IMR-90 (cell line): ENCODE results near the gene DDC. TPM values are rescaled to one million over a fixed set of nuclear protein-coding genes. Genes with fewer than 3 reads are reported as not detected.

Experiments used
- ATAC-seq: fragments of 200-7000 bp; cut with Tn5 transposase; 2 replicates; pipeline ENCODE4 v1.9.1; 2020; ENCODE audit warnings: low read depth, mild to moderate bottlenecking, moderate library complexity
- BruUV-seq: library from RNA; stranded (reverse); fragments of 400-500 nt; replicated peaks from 2 replicates; lab custom pipeline; 2021; lab: Mats Ljungman, UMichigan
- CTCF ChIA-PET: fragments of 300-600 bp; formaldehyde crosslinking; extraction: SDS; loops from one replicate; lab custom pipeline; 2021; ENCODE audit warnings: antibody characterized with exemption; lab: Yijun Ruan, JAX
- POLR2A ChIA-PET: fragments of 300-600 bp; sonication (Branson Sonifier 250); formaldehyde crosslinking; loops from one replicate; lab custom pipeline; 2022; ENCODE audit warnings: antibody characterized with exemption; ENCODE audit not compliant: unreplicated experiment; lab: Charles Lee
- DNase-seq: peaks from one replicate; pipeline ENCODE4 v3.0.0; 2013
- H2AFZ ChIP-seq: replicated peaks from 2 replicates; pipeline ENCODE3; 2013; ENCODE audit warnings: low read length, mild to moderate bottlenecking; ENCODE audit not compliant: poor library complexity
- H2AK5ac ChIP-seq: 2 replicates; pipeline ENCODE4 v1.6.1; 2013; ENCODE audit warnings: low read depth, low read length, inconsistent platforms
- H2AK9ac ChIP-seq: replicated peaks from 2 replicates; pipeline ENCODE3; 2013; ENCODE audit warnings: mild to moderate bottlenecking, low read depth, low read length, moderate library complexity; ENCODE audit not compliant: poor library complexity
- H2BK120ac ChIP-seq: 2 replicates; pipeline ENCODE4 v1.6.1; 2013; ENCODE audit warnings: low read depth, low read length, inconsistent platforms
- H2BK15ac ChIP-seq: 3 replicates; pipeline ENCODE4 v1.6.1; 2013; ENCODE audit warnings: low read depth, low read length, inconsistent platforms
- H2BK20ac ChIP-seq: 2 replicates; pipeline ENCODE4 v1.6.1; 2013; ENCODE audit warnings: low read depth, mild to moderate bottlenecking, inconsistent platforms, low read length, moderate library complexity
- H2BK5ac ChIP-seq: 2 replicates; pipeline ENCODE4 v1.6.1; 2013; ENCODE audit warnings: mild to moderate bottlenecking, low read depth, low read length, inconsistent platforms; ENCODE audit not compliant: poor library complexity, severe bottlenecking
- H3K14ac ChIP-seq: replicated peaks from 2 replicates; pipeline ENCODE4 v1.6.1; 2013; ENCODE audit warnings: low read depth, low read length, inconsistent platforms
- H3K18ac ChIP-seq: 2 replicates; pipeline ENCODE4 v1.6.1; 2013; ENCODE audit warnings: low read depth, low read length, control low read depth
- H3K23ac ChIP-seq: 2 replicates; pipeline ENCODE4 v1.6.1; 2013; ENCODE audit warnings: low read depth, low read length, inconsistent platforms
- H3K27ac ChIP-seq: 2 replicates; pipeline ENCODE4 v1.5.1; 2013; ENCODE audit warnings: mild to moderate bottlenecking, control low read depth, low read length; ENCODE audit not compliant: insufficient read depth
- H3K27me3 ChIP-seq: 2 replicates; pipeline ENCODE4 v1.6.1; 2013; ENCODE audit warnings: low read length; ENCODE audit not compliant: control insufficient read depth, insufficient read depth
- H3K36me3 ChIP-seq: 2 replicates; pipeline ENCODE4 v1.6.1; 2013; ENCODE audit warnings: low read length, mixed read lengths; ENCODE audit not compliant: control insufficient read depth, insufficient read depth
- H3K4ac ChIP-seq: 2 replicates; pipeline ENCODE4 v1.6.1; 2013; ENCODE audit warnings: low read depth, low read length, inconsistent platforms
- H3K4me1 ChIP-seq: 2 replicates; pipeline ENCODE4 v1.6.1; 2013; ENCODE audit warnings: low read length, mixed read lengths; ENCODE audit not compliant: control insufficient read depth, insufficient read depth
- H3K4me2 ChIP-seq: 2 replicates; pipeline ENCODE4 v1.6.1; 2013; ENCODE audit warnings: low read depth, mild to moderate bottlenecking, control low read depth, low read length, moderate library complexity
- H3K4me3 ChIP-seq: 2 replicates; pipeline ENCODE4 v1.5.1; 2013; ENCODE audit warnings: low read depth, mild to moderate bottlenecking, control low read depth, low read length, moderate library complexity; ENCODE audit not compliant: insufficient read depth
- H3K56ac ChIP-seq: 2 replicates; pipeline ENCODE4 v1.6.1; 2013; ENCODE audit warnings: low read length, inconsistent platforms; ENCODE audit not compliant: insufficient read depth; ENCODE audit errors: extremely low read depth
- H3K79me1 ChIP-seq, 2 experiments: 2 replicates each; pipeline ENCODE4 v1.6.1; 2013; ENCODE audit warnings: low read length in 2 of 2, inconsistent platforms in 1 of 2, low read depth in 1 of 2
- H3K9ac ChIP-seq: 2 replicates; pipeline ENCODE4 v1.6.1; 2013; ENCODE audit warnings: low read depth, low read length, control low read depth
- H3K9me1 ChIP-seq: 2 replicates; pipeline ENCODE4 v1.6.1; 2013; ENCODE audit warnings: low read length, inconsistent platforms; ENCODE audit not compliant: insufficient read depth
- H3K9me3 ChIP-seq: 2 replicates; pipeline ENCODE4 v1.6.1; 2013; ENCODE audit warnings: low read length; ENCODE audit not compliant: control insufficient read depth, insufficient read depth
- H4K20me1 ChIP-seq: 2 replicates; pipeline ENCODE4 v1.6.1; 2013; ENCODE audit warnings: low read length, inconsistent platforms; ENCODE audit not compliant: insufficient read depth
- H4K5ac ChIP-seq: 2 replicates; pipeline ENCODE4 v1.6.1; 2013; ENCODE audit warnings: mild to moderate bottlenecking, low read depth, low read length, control low read depth
- H4K8ac ChIP-seq, 2 experiments: 2 replicates each; pipeline ENCODE4 v1.6.1; 2013; ENCODE audit warnings: low read depth in 2 of 2, low read length in 2 of 2, control low read depth in 1 of 2, inconsistent platforms in 1 of 2
- H4K91ac ChIP-seq: 2 replicates; pipeline ENCODE4 v1.6.1; 2013; ENCODE audit warnings: low read depth, low read length, inconsistent platforms; ENCODE audit not compliant: insufficient read depth
- BHLHE40 ChIP-seq: fragments of 150-350 bp; IDR thresholded peaks from 2 replicates; pipeline ENCODE4 v1.6.1; 2016; ENCODE audit warnings: mild to moderate bottlenecking, low read depth, low read length
- CEBPB ChIP-seq: IDR thresholded peaks from 2 replicates; pipeline ENCODE4 v1.6.1; 2012; ENCODE audit warnings: low read depth, low read length, improper control_type of control experiment
- CHD1 ChIP-seq: IDR thresholded peaks from 2 replicates; pipeline ENCODE4 v1.6.1; 2012; ENCODE audit warnings: low read depth, low read length, improper control_type of control experiment
- FOS ChIP-seq: fragments of 150-350 bp; IDR thresholded peaks from 2 replicates; pipeline ENCODE4 v1.6.1; 2016; ENCODE audit warnings: low read depth, low read length
- MAFK ChIP-seq: IDR thresholded peaks from 2 replicates; pipeline ENCODE4 v1.6.1; 2012; ENCODE audit warnings: low read depth, low read length, improper control_type of control experiment
- MXI1 ChIP-seq: IDR thresholded peaks from 2 replicates; pipeline ENCODE4 v1.6.1; 2012; ENCODE audit warnings: low read depth, mild to moderate bottlenecking, low read length, moderate library complexity, borderline replicate concordance
- NFE2L2 ChIP-seq: fragments of 150-350 bp; IDR thresholded peaks from 2 replicates; pipeline ENCODE4 v1.6.1; 2016; ENCODE audit warnings: low read depth, mild to moderate bottlenecking, low read length
- POLR2A ChIP-seq: IDR thresholded peaks from 2 replicates; pipeline ENCODE4 v1.6.1; 2012; ENCODE audit warnings: mild to moderate bottlenecking, low read depth, low read length
- RAD21 ChIP-seq: IDR thresholded peaks from 2 replicates; pipeline ENCODE4 v1.6.1; 2012; ENCODE audit warnings: low read length, improper control_type of control experiment
- RCOR1 ChIP-seq: IDR thresholded peaks from 2 replicates; pipeline ENCODE4 v1.6.1; 2012; ENCODE audit warnings: mild to moderate bottlenecking, low read length, improper control_type of control experiment; ENCODE audit not compliant: insufficient replicate concordance
- RFX5 ChIP-seq: IDR thresholded peaks from 2 replicates; pipeline ENCODE4 v1.8.0; 2012; ENCODE audit warnings: low read depth, mild to moderate bottlenecking, low read length, moderate library complexity
- SMC3 ChIP-seq: fragments of 150-350 bp; IDR thresholded peaks from 2 replicates; pipeline ENCODE4 v1.6.1; 2016; ENCODE audit warnings: low read depth, mild to moderate bottlenecking, antibody characterized with exemption, low read length, moderate library complexity
- WGBS, 2 experiments: methylation state at CpG; one replicate each; pipeline versions ENCODE4 v1.1.5 to v1.1.7; 2013; ENCODE audit warnings: missing lambda C conversion rate in 2 of 2; ENCODE audit not compliant: insufficient read length in 1 of 2; ENCODE audit errors: extremely low coverage in 2 of 2; 5-methylcytosine and 5-hydroxymethylcytosine counted together
- dilution Hi-C: fragments of 300-500 bp; cut with HindIII; formaldehyde crosslinking; loops from one replicate; pipeline ENCODE4 v1.14.3; 2018; ENCODE audit warnings: low sequenced_read_pairs; ENCODE audit not compliant: unreplicated experiment
- in situ Hi-C: fragments of 300-500 bp; cut with MboI; formaldehyde crosslinking; loops from 3 replicates; pipeline ENCODE4 v1.14.3; 2019; ENCODE audit warnings: low sequenced_read_pairs, inconsistent platforms, mixed read lengths
- intact Hi-C: fragments of 100-400 bp; cut with micrococcal nuclease; formaldehyde crosslinking; loops from 2 replicates; pipeline ENCODE4 v1.10.0; 2022
- polyA plus RNA-seq, 3 experiments: library from polyadenylated mRNA; depleted of rRNA; stranded (reverse); fragments of >200 nt; gene quantifications; 2 replicates each; pipeline ENCODE4 v1.2.3, GENCODE V29; 2012; ENCODE audit warnings: low replicate concordance in 1 of 3
- total RNA-seq: library from RNA; depleted of rRNA; stranded (reverse); fragments of >200 nt; gene quantifications from 2 replicates; pipeline ENCODE4 v1.2.3, GENCODE V29; 2012
- TF ChIP-seq, protein P1 (sequence below): conservative IDR thresholded peaks from 2 replicates; pipeline ENCODE4 v1.5.1; 2012; ENCODE audit warnings: mild to moderate bottlenecking, low read depth, low read length, improper control_type of control experiment
- TF ChIP-seq, protein P2 (sequence below): fragments of 150-350 bp; IDR thresholded peaks from 2 replicates; pipeline ENCODE4 v1.6.1; 2017; ENCODE audit warnings: mild to moderate bottlenecking, antibody characterized with exemption, low read length, low read depth

DDC gene
- total and polyA plus RNA-seq, 2 of the 4 experiments (the other 2 are of a cell fraction) = not detected

DNA sequence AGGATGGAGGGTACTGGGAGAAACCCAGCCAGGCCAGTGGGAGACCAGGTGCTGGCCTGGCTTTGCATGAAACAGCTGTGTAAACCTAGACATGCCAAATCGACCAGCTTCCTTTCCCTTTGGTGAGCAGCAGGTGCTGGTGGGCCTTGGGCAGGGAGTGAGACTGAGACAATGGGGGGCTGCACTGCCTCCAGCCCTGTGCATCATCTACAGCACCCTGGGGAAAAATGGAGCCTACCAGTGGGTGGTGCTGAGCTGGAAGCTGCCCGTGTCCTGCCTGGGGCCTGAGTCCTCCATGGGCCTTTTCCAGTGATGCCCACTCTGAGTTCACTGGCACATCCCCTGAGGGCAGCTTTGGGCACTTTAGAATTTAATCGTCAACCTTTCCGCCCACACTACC is 19.2 kb upstream of the DDC start:
- TF ChIP-seq NFE2L2 = no peak
- TF ChIP-seq, protein P1, sequence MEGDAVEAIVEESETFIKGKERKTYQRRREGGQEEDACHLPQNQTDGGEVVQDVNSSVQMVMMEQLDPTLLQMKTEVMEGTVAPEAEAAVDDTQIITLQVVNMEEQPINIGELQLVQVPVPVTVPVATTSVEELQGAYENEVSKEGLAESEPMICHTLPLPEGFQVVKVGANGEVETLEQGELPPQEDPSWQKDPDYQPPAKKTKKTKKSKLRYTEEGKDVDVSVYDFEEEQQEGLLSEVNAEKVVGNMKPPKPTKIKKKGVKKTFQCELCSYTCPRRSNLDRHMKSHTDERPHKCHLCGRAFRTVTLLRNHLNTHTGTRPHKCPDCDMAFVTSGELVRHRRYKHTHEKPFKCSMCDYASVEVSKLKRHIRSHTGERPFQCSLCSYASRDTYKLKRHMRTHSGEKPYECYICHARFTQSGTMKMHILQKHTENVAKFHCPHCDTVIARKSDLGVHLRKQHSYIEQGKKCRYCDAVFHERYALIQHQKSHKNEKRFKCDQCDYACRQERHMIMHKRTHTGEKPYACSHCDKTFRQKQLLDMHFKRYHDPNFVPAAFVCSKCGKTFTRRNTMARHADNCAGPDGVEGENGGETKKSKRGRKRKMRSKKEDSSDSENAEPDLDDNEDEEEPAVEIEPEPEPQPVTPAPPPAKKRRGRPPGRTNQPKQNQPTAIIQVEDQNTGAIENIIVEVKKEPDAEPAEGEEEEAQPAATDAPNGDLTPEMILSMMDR = no peak
- no peak for TF ChIP-seq MAFK
- no peak for TF ChIP-seq SMC3
- TF ChIP-seq POLR2A = no peak
- TF ChIP-seq CEBPB = no peak
- no peak for TF ChIP-seq RCOR1
- TF ChIP-seq CHD1 = no peak
- no peak for TF ChIP-seq RAD21
- TF ChIP-seq, protein P2, sequence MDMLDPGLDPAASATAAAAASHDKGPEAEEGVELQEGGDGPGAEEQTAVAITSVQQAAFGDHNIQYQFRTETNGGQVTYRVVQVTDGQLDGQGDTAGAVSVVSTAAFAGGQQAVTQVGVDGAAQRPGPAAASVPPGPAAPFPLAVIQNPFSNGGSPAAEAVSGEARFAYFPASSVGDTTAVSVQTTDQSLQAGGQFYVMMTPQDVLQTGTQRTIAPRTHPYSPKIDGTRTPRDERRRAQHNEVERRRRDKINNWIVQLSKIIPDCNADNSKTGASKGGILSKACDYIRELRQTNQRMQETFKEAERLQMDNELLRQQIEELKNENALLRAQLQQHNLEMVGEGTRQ = no peak
- TF ChIP-seq FOS = no peak
- no peak for TF ChIP-seq RFX5
- TF ChIP-seq BHLHE40 = no peak
- TF ChIP-seq MXI1 = no peak
- Histone ChIP-seq H3K18ac (no peak overlapping the region), H3K56ac (no peak overlapping the region), H3K4me1 (no peaks in the 10 kb centered on the region), H3K4me3 (no peak overlapping the region), H4K8ac (no peak overlapping the region), H2BK15ac (no peak overlapping the region), H2BK5ac (no peak overlapping the region), H3K79me1 (no peaks in the 10 kb centered on the region), H2AFZ (no peak overlapping the region), H4K20me1 (no peaks in the 10 kb centered on the region), H3K27ac (no peak overlapping the region), H3K4ac (no peak overlapping the region), H3K9ac (no peak overlapping the region), H3K9me1 (no peaks in the 10 kb centered on the region), H4K5ac (no peak overlapping the region), H4K91ac (no peak overlapping the region), H3K36me3 (no peaks in the 10 kb centered on the region), H3K9me3 (no peaks in the 10 kb centered on the region), H2AK9ac (no peak overlapping the region), H2AK5ac (no peak overlapping the region), H3K4me2 (no peak overlapping the region), H3K23ac (no peak overlapping the region), H3K27me3 (no peaks in the 10 kb centered on the region), H2BK20ac (no peak overlapping the region), H2BK120ac (no peak overlapping the region), H3K14ac (no peak overlapping the region)
- ATAC-seq (no peak), DNase-seq (no peak)
- no TSS peak for BruUV-seq
- dilution Hi-C loops = no loop called here
- POLR2A ChIA-PET = no interaction called here
- intact Hi-C loops = no loop called here
- in situ Hi-C loops = no loop called here
- CTCF ChIA-PET = no interaction called here
- no CpG with 5 or more reads among the region's 4 CpGs for WGBS, 2 experiments
